NCI-H1092 treated with DMSO at 0.1 percent for 48 hours (cell line): ENCODE results near the gene RPS6KC1.

ENCODE experiments used
- DNase-seq: peaks from one replicate; lab custom pipeline; 2025; lab: John Stamatoyannopoulos, UW

RPS6KC1 gene

DNA sequence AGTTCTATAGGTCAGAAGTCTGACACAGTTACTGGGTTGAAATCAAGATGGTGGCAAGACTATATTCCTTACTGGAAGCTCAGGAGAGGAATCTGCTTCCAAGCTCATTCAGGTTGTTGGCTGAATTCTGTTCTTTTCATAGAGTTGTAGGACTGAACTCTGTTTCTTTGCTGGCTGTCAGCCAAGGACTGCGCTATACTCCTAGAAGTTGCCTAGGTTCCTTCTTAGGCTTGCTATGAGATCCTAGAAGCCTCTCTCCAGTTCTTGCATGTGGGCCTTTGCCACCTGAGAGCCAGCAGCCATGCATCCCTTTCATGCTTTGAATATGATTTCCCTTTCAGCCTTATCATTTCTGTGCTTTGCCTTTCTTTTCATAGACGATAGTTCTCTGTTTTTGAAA is 176.4 kb downstream of the RPS6KC1 start:
- no peak for DNase-seq

DNA sequence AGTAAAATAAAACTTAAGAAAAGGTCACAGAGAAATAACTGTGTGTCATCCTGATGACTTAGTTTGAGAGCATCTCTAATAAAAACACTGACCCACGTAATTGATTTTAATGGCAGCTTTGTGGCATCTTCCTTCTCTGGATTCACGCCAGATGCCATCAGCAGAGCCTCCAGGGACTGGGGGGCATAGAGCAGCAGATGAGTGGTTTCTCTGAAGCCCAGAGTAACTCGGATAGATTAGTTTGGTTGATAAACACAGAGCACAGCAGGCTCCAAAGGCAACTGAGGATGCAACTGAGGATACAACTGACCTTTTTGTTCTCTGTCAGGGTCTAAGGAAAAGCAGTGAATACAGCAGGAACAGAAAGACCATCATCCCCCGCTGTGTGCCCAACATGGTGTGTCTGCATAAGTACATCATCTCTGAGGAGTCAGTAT is 180.8 kb downstream of the RPS6KC1 start:
- DNase-seq = no peak

DNA sequence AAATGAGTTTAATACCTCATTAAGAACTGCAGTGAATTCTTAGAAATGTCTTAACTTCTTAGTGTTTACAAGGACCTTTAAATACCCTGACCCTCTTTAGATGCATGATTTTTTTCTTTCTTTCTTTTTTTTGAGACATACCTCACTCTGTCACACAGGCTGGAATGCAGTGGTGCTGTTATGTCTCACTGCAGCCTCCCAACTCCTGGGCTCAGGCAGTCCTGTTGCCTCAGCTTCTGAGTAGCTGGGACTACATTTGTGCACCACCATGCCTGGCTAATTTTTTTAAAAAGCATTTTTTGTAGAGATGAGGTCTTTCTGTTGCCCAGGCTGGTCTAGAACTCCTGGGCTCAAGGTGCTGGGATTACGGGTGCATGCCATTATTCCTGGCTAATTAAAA is 191.8 kb downstream of the RPS6KC1 start:
- no peak for DNase-seq

DNA sequence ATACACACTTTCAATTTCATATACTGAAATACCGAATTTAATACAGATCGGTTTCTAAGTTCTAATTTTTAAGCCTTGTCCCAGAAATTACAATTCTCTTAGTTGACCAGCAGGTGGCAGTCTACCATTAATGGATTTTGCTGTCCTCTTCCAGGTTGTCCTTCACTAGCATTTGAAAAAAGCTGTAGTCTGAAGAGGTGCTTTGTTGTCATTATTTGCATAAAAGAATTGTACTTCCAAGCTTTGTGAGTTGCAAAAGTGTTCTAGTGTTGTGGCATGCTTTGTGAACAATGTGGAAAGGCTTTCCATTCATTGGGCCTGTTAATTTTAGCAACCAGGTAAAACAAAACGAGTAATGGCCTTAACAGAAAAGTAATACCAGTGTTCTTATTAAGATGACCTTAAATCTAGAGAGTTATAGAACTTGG is 193.6 kb downstream of the RPS6KC1 start:
- peak; percentile 76 for DNase-seq

DNA sequence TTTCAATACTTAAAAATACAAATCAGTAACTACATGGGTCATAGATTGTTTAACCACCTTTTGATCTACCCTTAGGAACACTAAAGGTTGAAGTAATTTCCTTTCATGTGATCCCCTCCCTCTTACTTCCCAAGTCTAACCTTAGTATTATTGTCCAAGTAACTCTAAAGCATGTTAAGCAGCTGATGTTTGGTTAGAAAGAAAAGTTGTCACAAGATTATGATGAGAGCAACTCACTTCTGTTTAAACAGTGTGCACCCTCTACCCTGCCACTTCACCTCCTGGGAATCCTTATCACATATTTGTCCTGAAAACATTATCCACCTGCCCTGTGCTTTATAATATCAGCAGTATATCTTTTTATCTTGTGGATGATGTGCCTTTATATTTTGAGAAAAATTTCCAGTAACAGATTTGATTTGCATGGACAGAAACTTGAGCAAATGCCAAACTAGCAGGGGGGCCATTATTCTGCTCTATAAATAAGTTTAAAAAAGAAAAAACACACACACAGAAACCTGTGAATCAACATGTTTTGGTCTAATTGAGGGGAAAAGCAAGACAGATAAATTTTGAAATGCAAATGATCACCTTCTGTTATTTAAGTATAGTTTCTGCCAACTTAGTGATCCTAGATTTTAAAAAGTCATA is 194.3 kb downstream of the RPS6KC1 start:
- DNase-seq = no peak

DNA sequence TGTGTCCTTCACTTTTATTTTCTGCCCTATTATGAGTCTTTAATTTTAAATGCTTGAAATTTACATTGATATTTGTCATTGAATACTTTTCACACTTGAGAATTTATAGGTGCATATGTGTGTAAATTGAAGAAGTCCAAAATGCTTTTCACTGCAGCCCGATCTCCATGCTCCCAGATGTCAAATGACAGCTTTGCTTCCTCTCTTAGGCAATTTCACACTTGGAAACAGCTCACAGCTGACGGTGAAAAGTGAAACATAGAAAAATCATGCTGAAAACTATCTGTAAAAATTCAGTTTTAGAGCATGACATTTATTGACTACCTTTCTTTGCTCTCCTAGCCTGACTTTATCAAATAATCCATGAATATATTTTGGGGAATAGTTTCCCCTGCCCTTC is 196.0 kb downstream of the RPS6KC1 start:
- no peak for DNase-seq

DNA sequence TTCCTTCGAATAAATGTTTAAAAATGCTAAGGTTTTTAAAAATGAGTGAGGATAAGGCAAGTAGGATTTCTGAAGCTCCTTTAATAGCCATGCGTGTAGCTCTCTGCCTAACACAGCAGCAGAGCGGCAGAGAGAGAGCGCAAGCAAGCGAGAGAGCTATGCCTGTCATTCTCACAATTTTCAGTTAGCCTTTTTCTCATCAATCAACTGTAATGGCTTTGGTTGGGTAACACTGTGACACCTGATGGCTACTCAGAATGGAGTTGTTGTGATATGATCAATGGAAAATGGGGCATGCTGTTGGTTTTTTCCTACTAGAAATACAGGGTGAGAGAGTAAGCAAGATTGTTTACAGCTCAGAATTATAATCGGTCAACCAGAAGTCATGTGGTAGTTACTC is 198.4 kb downstream of the RPS6KC1 start:
- DNase-seq = no peak

DNA sequence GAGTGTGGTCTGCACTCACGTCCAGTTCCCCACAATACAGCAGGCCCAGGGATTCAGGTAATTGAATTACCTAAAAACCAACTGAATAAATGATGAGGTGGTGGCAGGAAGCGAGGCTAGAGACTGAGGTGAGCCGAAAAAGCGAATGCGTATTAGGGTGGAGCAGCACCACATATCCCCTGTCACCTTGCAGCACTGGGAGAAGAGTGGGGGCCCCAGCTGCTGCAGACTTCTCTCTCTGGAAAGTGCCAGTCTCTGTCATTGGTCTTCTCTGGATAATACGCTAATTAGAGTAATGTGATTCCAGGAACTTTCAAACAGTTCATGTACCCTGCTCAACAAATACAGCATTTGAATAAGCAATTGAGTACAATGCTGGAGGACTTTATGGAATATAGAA is 199.0 kb downstream of the RPS6KC1 start:
- DNase-seq = no peak

DNA sequence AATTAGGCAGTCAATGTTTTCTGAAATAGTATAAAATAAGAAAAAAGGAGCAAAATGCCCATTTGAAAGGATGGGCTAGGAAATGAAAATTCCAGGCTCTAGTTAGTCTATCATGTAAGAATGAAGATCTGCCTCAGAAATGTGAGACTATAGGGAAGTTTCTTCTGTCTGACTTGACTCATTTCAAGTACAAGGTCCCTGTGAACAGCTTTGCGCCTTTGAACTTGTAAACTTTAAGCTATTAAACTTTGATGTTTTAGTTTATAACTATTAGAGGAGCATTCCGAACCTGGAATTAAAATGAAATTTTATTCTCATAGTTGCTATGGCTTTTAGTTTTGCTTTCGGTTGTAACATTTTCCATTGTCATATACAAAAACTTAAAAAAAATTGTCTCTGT is 199.4 kb downstream of the RPS6KC1 start:
- no peak for DNase-seq

DNA sequence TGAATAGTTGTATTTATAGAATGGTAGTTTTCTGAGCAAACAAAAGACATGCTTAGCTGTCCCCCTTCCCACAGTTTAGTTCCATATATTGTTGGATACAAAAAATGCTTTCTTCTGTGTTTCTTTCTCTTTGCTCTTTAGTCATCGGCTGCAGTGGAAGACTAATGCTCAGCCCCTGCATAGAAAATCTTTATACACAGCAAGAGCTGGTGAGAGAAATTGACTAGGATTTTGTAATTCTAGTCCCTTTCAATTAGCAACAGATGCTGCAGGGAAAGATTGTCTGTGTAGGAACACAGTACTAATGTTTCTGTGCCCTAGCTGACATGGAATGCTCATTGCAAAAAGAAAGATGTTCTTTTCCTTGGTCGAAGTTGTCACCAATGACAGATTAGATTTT is 200.9 kb downstream of the RPS6KC1 start:
- no peak for DNase-seq

DNA sequence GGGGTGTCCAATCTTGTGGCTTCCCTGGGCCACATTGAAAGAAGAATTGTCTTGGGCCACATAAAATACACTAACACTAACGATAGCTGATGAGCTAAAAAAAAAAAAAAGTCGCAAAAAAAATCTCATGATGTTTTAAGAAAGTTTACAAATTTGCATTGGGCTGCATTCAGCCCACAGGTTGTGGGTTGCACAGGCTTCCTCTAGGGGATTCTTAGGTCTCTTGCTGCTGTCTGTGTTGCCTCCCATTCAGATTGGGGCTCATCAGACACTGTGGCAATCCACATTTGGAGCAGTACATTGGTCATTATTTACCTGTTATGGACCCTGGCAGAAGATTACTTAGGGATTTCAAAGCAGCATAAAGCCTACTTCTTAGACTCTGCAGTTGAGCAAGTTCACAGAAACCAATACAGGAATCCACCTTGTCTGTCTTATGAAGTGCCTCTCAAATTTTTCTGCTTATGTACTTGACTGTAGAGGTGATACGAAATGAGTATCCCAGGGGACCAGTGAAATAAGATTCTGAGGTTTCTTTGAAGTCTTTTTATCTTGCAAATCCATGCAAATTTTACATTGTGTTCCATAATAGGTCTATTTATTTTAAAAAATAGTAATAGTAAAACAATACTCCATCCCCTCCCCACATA is 205.5 kb downstream of the RPS6KC1 start:
- DNase-seq = no peak

DNA sequence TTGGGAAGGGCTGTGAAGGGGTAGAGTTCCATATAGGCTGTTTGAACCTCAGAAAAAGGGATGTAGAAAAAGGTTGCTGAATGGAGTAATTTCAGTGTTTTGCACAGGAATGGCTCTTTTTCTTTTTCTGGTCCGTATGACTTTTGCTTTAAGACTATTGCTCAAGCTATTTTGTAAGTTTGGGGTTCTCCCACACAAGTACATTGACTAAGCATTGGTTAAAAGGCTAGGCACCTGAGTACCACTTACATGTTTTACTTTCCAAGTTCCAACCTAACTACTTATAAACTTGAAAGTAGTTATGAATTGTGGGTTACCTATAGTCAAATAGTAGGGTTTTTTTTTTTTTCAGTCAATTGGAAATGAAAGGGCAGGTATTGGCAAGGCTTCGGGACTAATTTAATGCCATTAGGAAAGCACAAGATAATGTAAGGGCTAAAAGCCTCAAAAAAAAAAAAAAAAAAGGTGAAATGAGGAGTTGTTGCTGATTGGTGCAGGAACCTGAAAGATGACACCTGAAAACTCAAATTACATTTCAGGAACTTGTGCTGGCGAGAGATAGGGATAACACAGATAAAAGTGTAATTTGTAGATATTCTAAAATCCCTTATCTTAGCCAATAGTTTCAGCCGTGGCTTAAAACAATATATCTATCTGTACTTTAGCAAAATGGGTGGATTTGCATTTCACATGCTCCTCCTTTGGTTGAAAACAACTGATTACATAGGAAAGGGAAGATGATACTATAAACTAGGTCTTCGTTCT is 209.5 kb downstream of the RPS6KC1 start:
- no peak for DNase-seq

DNA sequence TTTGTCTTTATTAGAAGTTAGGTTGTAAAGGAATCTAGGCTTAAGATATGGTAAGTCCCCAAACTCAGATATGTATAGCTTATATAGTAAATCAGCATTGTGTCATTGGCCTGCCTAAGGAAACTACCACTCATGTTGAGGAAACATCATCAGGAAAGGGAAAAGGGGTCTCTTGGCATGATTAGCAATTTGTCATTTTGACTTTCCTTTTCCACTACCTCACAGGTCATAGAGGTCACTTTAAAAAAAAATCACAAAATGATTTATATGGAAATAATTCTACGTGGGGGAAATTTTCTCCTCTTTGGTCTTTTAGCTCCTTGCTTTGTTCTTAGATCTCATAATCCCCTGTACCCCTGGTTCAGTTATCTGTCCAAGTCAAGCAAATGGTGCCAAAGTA is 213.5 kb downstream of the RPS6KC1 start:
- DNase-seq = no peak

DNA sequence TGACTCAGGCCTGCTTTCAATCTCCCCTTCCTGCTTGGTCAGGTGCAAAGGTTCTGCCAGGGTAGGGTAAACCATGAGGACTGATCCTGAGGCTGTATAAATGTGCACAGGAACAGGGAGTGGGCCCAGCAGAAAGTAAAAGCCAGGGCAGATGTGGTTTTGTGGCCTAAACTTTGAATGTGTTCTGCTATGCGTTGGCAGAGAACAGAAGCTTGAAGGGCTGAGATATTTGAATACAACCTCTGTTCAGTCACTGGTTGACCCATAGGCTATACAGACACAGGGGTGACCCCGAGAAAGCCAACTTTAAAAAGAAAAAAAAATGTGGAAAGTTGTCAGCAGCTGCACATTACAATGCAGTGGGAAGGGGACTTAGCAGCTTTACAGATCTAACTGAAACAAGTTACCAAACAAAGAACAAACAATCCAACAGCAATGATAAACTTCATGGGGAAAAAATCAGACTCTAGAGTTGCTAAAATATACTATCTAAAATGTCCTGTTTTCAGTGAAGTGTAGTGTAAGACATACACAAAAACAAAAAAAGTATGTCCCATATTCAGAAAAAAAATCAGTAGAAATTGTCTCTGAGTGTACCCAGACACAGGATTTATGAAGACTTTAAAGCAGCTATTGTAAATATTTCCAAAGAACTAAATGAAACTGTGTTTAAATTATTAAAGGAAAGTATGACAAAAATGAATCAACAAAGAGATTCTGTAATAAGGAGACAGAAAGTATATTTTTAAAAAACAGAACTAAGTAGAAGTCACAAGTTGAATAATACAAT is 216.1 kb downstream of the RPS6KC1 start:
- DNase-seq = no peak

DNA sequence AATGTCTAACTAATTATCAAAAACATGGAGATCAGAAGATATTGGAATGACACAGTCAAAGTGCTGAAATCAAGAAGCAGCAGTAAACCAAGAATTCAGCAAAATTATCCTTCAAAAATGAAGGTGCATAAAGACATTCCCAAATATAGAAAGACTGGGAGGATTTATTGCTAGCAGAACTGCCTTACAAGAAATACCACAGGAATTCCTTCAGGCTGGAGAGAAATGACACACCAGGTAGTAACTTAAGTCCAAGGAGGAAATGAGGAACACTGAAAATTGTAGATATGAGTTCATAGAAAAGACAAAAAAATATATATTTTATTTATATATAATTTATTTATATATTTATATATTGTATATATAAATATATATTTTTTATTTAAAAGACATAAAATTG is 217.2 kb downstream of the RPS6KC1 start:
- no peak for DNase-seq

DNA sequence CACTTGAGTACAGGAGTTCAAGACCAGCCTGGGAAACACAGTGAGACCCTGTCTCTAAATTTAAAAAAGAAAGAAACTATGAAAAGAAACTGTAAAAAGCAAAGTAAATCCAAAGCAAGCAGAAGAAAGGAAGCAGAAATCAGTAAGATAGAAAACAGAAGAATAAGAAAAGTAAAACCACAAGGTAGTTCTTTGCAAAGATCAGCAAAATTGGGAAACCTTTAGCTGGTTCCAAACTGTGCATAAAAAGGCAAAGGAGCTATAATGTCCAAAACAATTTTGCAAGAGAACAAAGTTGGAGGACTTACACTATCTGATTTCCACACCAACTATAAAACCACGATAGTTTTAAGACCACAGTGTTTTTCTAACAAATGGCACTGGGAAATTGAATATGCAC is 218.8 kb downstream of the RPS6KC1 start:
- no peak for DNase-seq

DNA sequence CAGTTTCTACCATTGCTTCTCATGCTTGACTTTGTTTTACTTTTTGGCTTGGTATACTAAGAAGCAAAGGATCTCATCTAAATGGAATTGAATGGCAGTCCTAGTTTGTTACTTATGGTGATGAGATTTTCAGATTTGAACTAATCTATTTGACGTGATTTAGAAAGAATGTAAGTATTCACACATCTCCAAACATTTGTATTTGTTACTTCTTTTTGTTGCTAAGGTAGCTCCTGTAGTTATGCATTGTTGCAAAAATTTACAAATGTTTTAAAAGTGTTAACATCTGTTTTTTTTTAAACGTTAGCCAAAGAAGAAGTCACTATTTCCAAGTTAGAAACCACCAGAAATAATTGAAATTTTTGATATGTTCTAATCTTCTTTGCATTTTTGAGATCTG is 222.5 kb downstream of the RPS6KC1 start:
- no peak for DNase-seq

DNA sequence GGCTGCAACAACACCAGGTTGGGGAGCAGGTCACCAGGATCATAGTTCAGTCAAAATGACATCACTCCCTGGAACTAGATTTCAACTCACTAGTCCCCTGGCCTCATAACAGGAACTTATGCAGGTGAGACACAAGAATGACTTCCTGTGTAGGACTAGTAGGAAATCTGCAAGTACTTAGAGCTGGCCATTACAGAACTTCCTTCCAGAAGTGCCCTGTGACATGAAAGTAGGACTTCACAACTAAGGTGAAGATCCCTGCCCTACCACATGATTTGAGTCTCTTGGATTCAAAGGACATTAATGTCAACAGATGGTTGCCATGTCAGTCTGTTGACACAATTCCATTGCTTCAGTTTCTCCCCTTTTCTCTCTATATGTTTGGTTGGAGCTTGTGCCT is 223.1 kb downstream of the RPS6KC1 start:
- DNase-seq = no peak

DNA sequence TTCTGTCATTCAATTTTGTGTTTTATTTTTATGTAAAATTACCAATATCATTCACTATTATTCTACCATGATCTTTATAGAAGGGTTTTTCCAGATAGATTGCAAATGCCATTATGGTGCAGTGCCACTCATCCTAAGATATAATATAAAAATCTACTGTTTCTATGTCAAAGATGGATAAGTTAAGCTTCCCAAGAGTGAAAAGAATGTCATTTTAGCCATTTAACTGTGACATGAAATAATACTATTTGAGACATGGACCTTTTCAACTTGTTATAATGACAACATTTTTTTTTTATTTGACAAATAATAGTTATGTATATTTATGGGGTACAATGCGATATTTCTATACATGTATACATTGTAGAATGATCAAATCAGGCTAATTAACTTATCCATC is 224.3 kb downstream of the RPS6KC1 start:
- no peak for DNase-seq

DNA sequence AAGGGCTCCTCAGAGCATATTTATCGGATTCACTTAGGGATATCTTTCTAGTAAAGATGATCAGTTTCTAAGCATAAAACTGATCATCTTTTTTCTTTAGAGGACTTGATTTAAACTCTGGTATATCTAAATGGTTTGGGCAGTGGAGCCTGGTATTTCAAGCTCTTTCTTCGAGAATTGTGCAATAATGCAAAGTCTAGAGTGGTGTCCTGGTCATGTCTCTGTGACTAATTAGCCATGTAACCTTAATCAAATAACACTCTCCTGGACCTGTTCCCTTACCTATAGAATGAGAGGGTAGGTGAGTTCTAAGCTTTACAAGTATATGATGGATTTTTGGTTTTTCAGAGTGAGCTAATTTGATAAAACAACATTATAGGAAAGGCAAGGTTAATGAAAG is 225.2 kb downstream of the RPS6KC1 start:
- DNase-seq = no peak

DNA sequence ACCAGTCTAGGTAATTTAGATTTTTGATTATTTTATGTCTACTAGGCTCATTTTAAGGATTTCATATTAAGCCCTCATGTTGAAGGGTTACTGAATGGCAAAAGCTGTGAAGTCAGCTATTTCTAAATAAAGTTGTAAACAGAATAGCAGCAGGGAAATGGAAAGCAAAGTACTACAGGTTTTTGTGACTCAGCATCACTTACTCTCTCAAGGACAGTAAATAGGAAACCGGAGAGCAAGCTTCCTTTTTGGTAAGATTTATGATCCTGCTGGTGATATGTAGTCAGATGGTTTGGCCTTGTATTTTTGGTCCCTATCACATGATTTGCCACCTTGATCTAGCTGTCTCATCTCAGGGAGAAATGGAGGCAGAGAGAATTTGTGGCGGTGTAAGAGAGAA is 226.0 kb downstream of the RPS6KC1 start:
- DNase-seq = no peak

DNA sequence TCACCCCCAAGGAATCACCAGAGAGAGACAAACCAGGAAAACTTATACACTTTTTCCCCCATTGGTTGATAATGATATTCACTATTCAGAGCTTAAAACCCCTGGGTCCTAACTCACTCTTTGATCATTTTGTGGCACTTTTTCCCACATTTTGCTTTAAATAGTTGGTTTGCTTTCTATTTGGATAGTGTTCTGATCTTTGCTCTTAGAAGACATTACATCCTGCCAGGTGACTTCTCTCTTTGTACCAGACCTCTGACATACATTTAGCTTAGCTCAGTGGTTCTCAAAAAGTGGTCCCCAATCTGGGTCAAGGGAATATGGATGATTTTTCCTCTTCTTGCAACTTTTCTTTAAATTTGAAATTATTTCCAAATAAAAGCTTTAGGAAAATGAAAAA is 228.4 kb downstream of the RPS6KC1 start:
- DNase-seq = no peak
